Mucosa of rectum (tissue), 2 donors: ENCODE results near the gene PRSS53.

Experiments used
- H3K27ac ChIP-seq, 2 donors: one replicate each; pipeline ENCODE4 v1.7.0; 2013; ENCODE audit warnings: inconsistent platforms in 2 of 2, low read depth in 2 of 2, low read length in 2 of 2
- H3K27me3 ChIP-seq, 2 donors: one replicate each; pipeline ENCODE4 v1.7.0; 2013; ENCODE audit warnings: low read length in 2 of 2; ENCODE audit not compliant: control insufficient read depth in 2 of 2, insufficient read depth in 2 of 2
- H3K36me3 ChIP-seq, 2 donors: one replicate each; pipeline ENCODE4 v1.7.0; 2013; ENCODE audit warnings: low read length in 2 of 2; ENCODE audit not compliant: control insufficient read depth in 2 of 2, insufficient read depth in 2 of 2
- H3K4me1 ChIP-seq, 2 donors: one replicate each; pipeline ENCODE4 v1.7.0; 2013; ENCODE audit warnings: low read length in 2 of 2, mild to moderate bottlenecking in 1 of 2; ENCODE audit not compliant: control insufficient read depth in 2 of 2, insufficient read depth in 2 of 2
- H3K4me3 ChIP-seq, 2 donors: one replicate each; pipeline ENCODE4 v1.7.0; 2013; ENCODE audit warnings: low read length in 2 of 2
- H3K9ac ChIP-seq, 2 donors: one replicate each; pipeline ENCODE4 v1.7.0; 2013; ENCODE audit warnings: low read length in 2 of 2, low read depth in 1 of 2, mild to moderate bottlenecking in 1 of 2
- H3K9me3 ChIP-seq, 2 donors: one replicate each; pipeline ENCODE4 v1.7.0; 2013; ENCODE audit warnings: low read length in 2 of 2; ENCODE audit not compliant: control insufficient read depth in 2 of 2
- donor health status: healthy.
- donor health status: Normal muscosa, but diverticular disease.

PRSS53 gene

GRCh38 chr16:31067342-31067741 is 21.4 kb downstream of the PRSS53 start:
- Histone ChIP-seq H3K36me3 (peaks cover 4 to 5% of the 10 kb centered on the region in 2 donors), H3K27me3 (no peaks in the 10 kb centered on the region), H3K9me3 (no peaks in the 10 kb centered on the region), H3K9ac (no peak overlapping the region), H3K4me1 (peaks cover 10 to 12% of the 10 kb centered on the region in 2 donors), H3K4me3 (no peak overlapping the region), H3K27ac (no peak overlapping the region)

- peaks cover 2 to 4% of the 10 kb centered on the region in 2 donors for H3K4me1 ChIP-seq
- no peaks in the 10 kb centered on the region for H3K9me3 ChIP-seq
- no peak overlapping the region for H3K4me3 ChIP-seq
- no peaks in the 10 kb centered on the region for H3K27me3 ChIP-seq
- H3K36me3 ChIP-seq = peaks cover 13 to 20% of the 10 kb centered on the region in 2 donors
- H3K27ac ChIP-seq = peak overlapping the region; percentile 27 to 43
- no peak overlapping the region for H3K9ac ChIP-seq
Observed at GRCh38 chr16:31064882-31065461, 23.8 kb downstream of the PRSS53 start.

GRCh38 chr16:31063843-31064611 is 24.7 kb downstream of the PRSS53 start:
- Histone ChIP-seq H3K9ac (no peak overlapping the region), H3K27ac (peak overlapping the region in 1 of 2 donors; percentile 38), H3K36me3 (peaks cover 13 to 20% of the 10 kb centered on the region in 2 donors), H3K4me3 (no peak overlapping the region), H3K27me3 (no peaks in the 10 kb centered on the region), H3K9me3 (no peaks in the 10 kb centered on the region), H3K4me1 (peaks cover 2 to 4% of the 10 kb centered on the region in 2 donors)

- H3K27me3 ChIP-seq = no peaks in the 10 kb centered on the region
- peaks cover 13 to 20% of the 10 kb centered on the region in 2 donors for H3K36me3 ChIP-seq
- H3K27ac ChIP-seq = no peak overlapping the region
- no peaks in the 10 kb centered on the region for H3K9me3 ChIP-seq
- no peak overlapping the region for H3K9ac ChIP-seq
- no peak overlapping the region for H3K4me3 ChIP-seq
- peaks cover 2 to 4% of the 10 kb centered on the region in 2 donors for H3K4me1 ChIP-seq
Observed at GRCh38 chr16:31063495-31063842, 25.3 kb downstream of the PRSS53 start.

GRCh38 chr16:31061813-31062440 is 26.8 kb downstream of the PRSS53 start:
- Histone ChIP-seq H3K9ac (no peak overlapping the region), H3K4me3 (no peak overlapping the region), H3K27ac (no peak overlapping the region), H3K36me3 (peaks cover 13 to 20% of the 10 kb centered on the region in 2 donors), H3K27me3 (no peaks in the 10 kb centered on the region), H3K4me1 (peaks cover 2 to 4% of the 10 kb centered on the region in 2 donors), H3K9me3 (no peaks in the 10 kb centered on the region)

GRCh38 chr16:31061126-31061812 is 27.5 kb downstream of the PRSS53 start:
- no peak overlapping the region for H3K9ac ChIP-seq
- H3K9me3 ChIP-seq = no peaks in the 10 kb centered on the region
- peaks cover 13 to 20% of the 10 kb centered on the region in 2 donors for H3K36me3 ChIP-seq
- no peak overlapping the region for H3K4me3 ChIP-seq
- H3K4me1 ChIP-seq = peaks cover 2 to 4% of the 10 kb centered on the region in 2 donors
- H3K27me3 ChIP-seq = no peaks in the 10 kb centered on the region
- H3K27ac ChIP-seq = no peak overlapping the region

- Histone ChIP-seq H3K4me1 (no peaks in the 10 kb centered on the region), H3K27me3 (no peaks in the 10 kb centered on the region), H3K4me3 (no peak overlapping the region), H3K9me3 (no peaks in the 10 kb centered on the region), H3K36me3 (peaks cover 0 to 1% of the 10 kb centered on the region in 2 donors), H3K9ac (no peak overlapping the region), H3K27ac (no peak overlapping the region)
Observed at GRCh38 chr16:31055613-31056012, 33.1 kb downstream of the PRSS53 start.

GRCh38 chr16:31052114-31052513 is 36.6 kb downstream of the PRSS53 start:
- no peak overlapping the region for H3K9ac ChIP-seq
- H3K36me3 ChIP-seq = no peaks in the 10 kb centered on the region
- H3K4me3 ChIP-seq = no peak overlapping the region
- no peaks in the 10 kb centered on the region for H3K4me1 ChIP-seq
- no peaks in the 10 kb centered on the region for H3K27me3 ChIP-seq
- no peaks in the 10 kb centered on the region for H3K9me3 ChIP-seq
- H3K27ac ChIP-seq = no peak overlapping the region

GRCh38 chr16:31050280-31051030 is 38.3 kb downstream of the PRSS53 start:
- H3K36me3 ChIP-seq = no peaks in the 10 kb centered on the region
- H3K27ac ChIP-seq = no peak overlapping the region
- H3K4me1 ChIP-seq = no peaks in the 10 kb centered on the region
- no peak overlapping the region for H3K4me3 ChIP-seq
- no peaks in the 10 kb centered on the region for H3K9me3 ChIP-seq
- no peaks in the 10 kb centered on the region for H3K27me3 ChIP-seq
- no peak overlapping the region for H3K9ac ChIP-seq
